Dendritic cell treated with granulocyte-macrophage colony-stimulating factor and Interleukin-4, amounts not matched to agents 40 ng/mL and 50 ng/mL, for 4 days (primary cell): ENCODE measurements around the gene NARS2.

Experiments
- H3K27ac Mint-ChIP-seq: one replicate; pipeline ENCODE4 v1.8.0; 2022; ENCODE audit warnings: mild to moderate bottlenecking, mixed read lengths
- H3K27me3 Mint-ChIP-seq: one replicate; pipeline ENCODE4 v1.8.0; 2022; ENCODE audit warnings: mild to moderate bottlenecking, mixed read lengths
- H3K36me3 Mint-ChIP-seq: one replicate; pipeline ENCODE4 v1.8.0; 2022; ENCODE audit warnings: low read depth, mixed read lengths
- H3K4me1 Mint-ChIP-seq: one replicate; pipeline ENCODE4 v1.8.0; 2022; ENCODE audit warnings: low read depth, mixed read lengths
- H3K4me3 Mint-ChIP-seq: one replicate; pipeline ENCODE4 v1.8.0; 2022; ENCODE audit warnings: mild to moderate bottlenecking, moderate library complexity, mixed read lengths
- H3K9me3 Mint-ChIP-seq: one replicate; pipeline ENCODE4 v1.8.0; 2022; ENCODE audit warnings: mixed read lengths
- intact Hi-C: fragments of 100-400 bp; cut with micrococcal nuclease; formaldehyde crosslinking; loops from one replicate; pipeline ENCODE4 v1.15.0; 2022

NARS2 gene

DNA sequence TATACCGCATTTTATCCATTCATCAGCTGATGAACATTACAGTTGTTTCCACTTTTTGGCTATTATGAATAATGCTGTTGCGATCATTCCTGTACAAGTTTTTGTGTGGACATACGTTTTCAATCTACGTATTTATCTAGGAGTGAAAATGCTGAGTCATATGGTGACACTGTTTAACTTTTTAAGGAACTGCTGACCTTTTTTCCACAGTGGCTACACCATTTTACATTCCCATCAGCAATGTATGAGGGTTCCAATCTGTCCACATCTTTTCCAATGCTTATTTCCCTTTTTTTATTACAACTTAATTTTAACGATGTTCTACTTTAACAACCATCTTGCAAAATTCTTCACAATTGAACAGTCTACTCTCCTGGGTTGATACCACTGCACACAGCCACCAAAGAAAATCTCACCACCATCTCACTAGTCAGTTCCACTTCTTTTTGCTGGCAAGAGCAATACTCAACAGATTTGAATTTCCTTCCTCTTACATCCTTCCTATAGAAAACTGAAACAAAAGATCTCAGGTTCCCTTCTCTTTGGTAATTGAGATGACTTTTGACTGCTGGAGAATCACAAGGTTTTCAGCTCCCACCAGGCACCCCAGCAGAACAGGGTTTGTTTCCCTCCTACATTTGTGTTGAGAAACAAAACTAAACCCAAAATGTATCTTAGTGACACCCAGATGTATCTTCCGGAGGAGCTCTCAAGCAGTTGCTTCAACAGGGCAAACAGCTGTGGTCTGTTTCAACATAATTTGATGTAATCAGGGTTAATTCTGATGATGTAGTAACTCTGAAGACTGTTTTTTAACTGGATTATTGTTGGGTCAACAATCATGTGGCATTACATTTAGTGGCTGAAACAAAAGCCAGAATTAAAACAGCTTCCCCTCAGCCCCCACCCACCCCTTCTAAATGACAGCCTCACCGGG is 150.1 kb downstream of the NARS2 start:
- no peaks in the 10 kb centered on the region for H3K9me3 Mint-ChIP-seq
- peaks cover 80% of the 10 kb centered on the region for H3K4me1 Mint-ChIP-seq
- H3K27me3 Mint-ChIP-seq, result no peaks in the 10 kb centered on the region
- intact Hi-C loops, result no loop called here
- peak overlapping the region; percentile 69 for H3K4me3 Mint-ChIP-seq
- peak overlapping the region; percentile 90 for H3K27ac Mint-ChIP-seq
- no peaks in the 10 kb centered on the region for H3K36me3 Mint-ChIP-seq

DNA sequence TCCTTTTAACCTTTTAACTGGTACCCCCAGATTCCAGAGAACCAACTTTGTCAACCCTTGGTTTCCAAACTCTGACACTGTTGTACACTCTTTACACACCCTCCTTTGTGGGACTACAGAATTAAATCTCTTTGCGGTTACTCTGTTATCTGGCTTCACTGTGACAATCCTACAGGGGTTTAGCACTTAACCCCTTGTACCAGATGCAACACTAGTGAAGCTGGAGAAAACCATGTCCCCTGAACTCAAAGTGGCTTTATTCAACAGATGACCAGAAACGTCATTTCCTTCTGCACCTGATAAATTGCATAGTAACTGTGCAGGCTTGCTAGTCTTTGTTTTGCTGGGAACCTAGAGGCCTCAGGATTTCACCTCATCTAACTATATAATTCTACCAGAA is 151.4 kb downstream of the NARS2 start:
- no peaks in the 10 kb centered on the region for H3K9me3 Mint-ChIP-seq

DNA sequence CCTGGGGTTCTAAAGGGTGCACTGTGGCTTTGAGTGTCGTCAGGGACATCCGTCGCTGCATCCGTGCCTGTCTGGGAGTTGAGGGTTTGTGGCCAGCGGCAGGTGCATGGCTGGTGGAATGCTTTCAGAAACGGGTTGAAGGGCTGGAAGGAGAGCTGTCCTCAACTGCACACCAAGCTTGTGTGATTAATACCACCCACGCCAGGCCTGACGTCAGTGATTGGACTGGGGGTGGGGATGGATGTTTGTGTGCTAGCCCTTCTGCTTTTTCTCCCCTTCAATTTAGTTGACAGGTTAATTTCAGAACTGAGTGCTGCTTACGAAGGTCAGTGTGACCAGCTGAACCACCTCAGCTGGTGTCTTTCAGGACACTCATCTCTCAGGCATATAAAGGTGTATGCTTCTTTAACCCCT is 153.9 kb downstream of the NARS2 start:
- Mint-ChIP-seq H3K27me3 (no peaks in the 10 kb centered on the region), H3K36me3 (peaks cover 14% of the 10 kb centered on the region), H3K27ac (peak overlapping the region; percentile 88)

More for the DNA sequence above, 151.4 kb downstream of the NARS2 start:
- no peaks in the 10 kb centered on the region for H3K36me3 Mint-ChIP-seq
- H3K4me3 Mint-ChIP-seq, result no peak overlapping the region
- peak overlapping the region; percentile 7 for H3K27ac Mint-ChIP-seq
- intact Hi-C loops, result no loop called here
- peaks cover 84% of the 10 kb centered on the region for H3K4me1 Mint-ChIP-seq
- no peaks in the 10 kb centered on the region for H3K27me3 Mint-ChIP-seq

DNA sequence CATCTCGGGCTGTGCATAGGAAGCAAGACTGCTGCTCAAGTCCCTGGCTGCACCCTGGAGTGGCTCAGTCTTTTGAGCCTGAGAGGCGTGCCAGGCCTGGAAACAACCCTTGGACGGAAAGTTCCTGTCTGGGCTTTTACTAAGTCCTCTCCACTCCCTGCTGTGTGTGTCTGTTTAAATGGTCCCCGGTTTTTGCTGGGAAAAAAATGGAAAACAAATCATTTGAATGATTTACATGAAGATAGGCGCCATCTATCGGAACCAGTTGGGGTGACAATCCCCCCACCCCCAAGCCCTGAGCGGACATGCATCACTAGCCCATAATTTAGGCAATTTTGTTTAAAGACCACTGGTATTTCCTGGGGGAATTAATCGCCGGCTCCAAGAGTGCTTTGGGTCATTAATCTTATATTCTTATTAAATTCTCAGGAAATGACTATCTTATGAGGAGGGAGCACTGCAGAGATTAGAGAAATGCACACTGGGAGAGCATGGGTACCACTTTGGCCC is 154.4 kb downstream of the NARS2 start:
- peaks cover 14% of the 10 kb centered on the region for H3K36me3 Mint-ChIP-seq
- H3K27ac Mint-ChIP-seq, result peak overlapping the region; percentile 88
- H3K27me3 Mint-ChIP-seq, result no peaks in the 10 kb centered on the region
- intact Hi-C loops, result no loop called here
- H3K4me1 Mint-ChIP-seq, result peaks cover 73% of the 10 kb centered on the region
- H3K4me3 Mint-ChIP-seq, result peak overlapping the region; percentile 32
- no peaks in the 10 kb centered on the region for H3K9me3 Mint-ChIP-seq

More for the DNA sequence above, 153.9 kb downstream of the NARS2 start:
- peak overlapping the region; percentile 25 for H3K4me3 Mint-ChIP-seq
- H3K4me1 Mint-ChIP-seq, result peaks cover 74% of the 10 kb centered on the region
- intact Hi-C loops, result no loop called here
- H3K9me3 Mint-ChIP-seq, result no peaks in the 10 kb centered on the region

DNA sequence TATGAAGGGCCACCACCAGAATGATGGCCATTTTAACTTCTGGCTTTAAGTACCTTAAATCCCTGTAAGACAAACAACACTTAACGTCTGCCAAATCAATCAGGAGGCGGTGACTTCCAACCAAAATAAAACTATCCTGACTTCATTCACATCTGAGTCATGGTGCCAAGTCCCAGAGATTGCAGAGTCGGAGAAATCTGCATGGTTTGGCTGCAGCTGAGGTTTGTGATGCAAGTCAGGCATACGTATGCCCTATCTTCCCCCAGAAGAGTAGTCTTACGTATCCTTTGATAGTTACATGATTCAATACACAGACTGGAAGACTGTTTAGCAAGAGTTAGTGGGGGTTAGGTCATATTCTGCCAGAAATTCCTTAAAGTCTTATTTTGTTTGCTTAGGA is 155.3 kb downstream of the NARS2 start:
- H3K27me3 Mint-ChIP-seq, result no peaks in the 10 kb centered on the region
- peaks cover 14% of the 10 kb centered on the region for H3K36me3 Mint-ChIP-seq
- no peaks in the 10 kb centered on the region for H3K9me3 Mint-ChIP-seq
- intact Hi-C loops, result loop anchor here (5.0 kb wide), 2 partner anchors 143 to 192 kb away; no protein-coding TSS in a partner anchor
- peak overlapping the region; percentile 20 for H3K4me3 Mint-ChIP-seq
- peaks cover 75% of the 10 kb centered on the region for H3K4me1 Mint-ChIP-seq
- peak overlapping the region; percentile 88 for H3K27ac Mint-ChIP-seq

DNA sequence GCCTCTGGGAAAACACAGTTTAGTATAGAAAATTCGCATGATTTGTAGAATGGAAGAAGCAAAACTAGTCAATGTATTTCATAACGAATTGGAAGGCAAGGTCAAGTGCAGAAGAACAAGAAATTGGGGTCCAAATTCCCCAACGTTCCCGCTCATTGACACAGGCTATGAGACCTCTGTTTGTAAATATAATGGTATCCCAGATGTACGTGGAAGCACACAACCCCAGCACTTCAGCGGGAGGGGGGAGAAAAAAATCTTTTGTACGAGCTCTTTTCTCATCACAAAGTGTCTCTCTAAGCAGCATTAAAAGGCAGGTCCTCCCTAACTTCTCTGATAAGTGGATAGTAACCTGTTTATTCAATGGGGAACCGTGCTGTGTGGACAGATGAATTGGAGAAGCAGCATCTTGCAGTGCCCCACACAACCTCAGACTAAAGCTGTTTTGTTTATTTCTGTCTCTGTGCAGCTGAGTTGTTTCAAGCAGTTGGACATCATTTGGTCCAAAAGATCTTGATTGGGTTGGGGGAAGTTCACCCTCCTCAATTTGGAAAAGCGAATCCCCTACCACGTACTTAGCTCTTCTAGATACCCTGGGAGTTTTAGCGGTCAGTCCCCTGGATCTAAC is 156.0 kb downstream of the NARS2 start:
- Mint-ChIP-seq H3K9me3 (no peaks in the 10 kb centered on the region), H3K4me3 (peak overlapping the region; percentile 78), H3K4me1 (peaks cover 71% of the 10 kb centered on the region), H3K36me3 (peaks cover 16% of the 10 kb centered on the region), H3K27me3 (no peaks in the 10 kb centered on the region), H3K27ac (peak overlapping the region; percentile 88)
- intact Hi-C loops, result loop anchor here (5.0 kb wide), 2 partner anchors 144 to 191 kb away; no protein-coding TSS in a partner anchor

DNA sequence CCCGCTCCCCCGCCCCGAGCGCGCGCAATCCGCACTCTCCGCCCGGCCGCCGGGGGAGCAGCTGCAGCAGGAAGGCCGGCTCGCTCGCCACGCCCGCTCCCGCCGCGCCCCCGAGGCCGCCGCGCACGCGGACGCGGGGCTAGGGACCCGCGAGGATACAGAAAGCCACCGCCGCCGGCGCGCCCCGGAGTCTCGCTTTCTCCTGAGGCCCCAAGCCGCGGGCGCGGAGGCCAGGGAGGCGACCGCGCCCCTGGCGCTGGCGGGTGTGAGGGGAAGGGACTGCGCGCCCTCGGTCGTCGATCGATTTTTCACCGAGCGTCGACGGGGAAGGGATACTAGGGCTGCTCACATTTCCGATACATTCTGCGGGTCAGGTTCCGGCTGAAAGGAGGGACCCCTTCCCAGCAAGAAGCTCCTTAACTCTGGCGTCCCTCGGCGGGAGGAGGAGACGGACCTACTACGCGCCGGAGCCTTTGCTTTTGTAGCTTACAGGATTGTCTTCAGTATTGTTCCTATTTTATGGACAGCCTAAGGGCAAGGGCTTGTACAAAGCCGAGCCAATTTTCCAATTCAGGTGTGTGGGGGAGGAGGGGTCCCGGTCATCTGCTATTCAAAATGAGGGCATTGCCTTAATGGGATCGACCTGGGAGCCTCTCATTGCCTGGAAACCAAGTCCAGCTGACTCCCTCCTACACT is 156.6 kb downstream of the NARS2 start:
- intact Hi-C loops, result loop anchor here (2.0 to 5.0 kb wide), 3 partner anchors 67 to 191 kb away; no protein-coding TSS in a partner anchor
- peak overlapping the region; percentile 88 for H3K27ac Mint-ChIP-seq
- peaks cover 71% of the 10 kb centered on the region for H3K4me1 Mint-ChIP-seq

DNA sequence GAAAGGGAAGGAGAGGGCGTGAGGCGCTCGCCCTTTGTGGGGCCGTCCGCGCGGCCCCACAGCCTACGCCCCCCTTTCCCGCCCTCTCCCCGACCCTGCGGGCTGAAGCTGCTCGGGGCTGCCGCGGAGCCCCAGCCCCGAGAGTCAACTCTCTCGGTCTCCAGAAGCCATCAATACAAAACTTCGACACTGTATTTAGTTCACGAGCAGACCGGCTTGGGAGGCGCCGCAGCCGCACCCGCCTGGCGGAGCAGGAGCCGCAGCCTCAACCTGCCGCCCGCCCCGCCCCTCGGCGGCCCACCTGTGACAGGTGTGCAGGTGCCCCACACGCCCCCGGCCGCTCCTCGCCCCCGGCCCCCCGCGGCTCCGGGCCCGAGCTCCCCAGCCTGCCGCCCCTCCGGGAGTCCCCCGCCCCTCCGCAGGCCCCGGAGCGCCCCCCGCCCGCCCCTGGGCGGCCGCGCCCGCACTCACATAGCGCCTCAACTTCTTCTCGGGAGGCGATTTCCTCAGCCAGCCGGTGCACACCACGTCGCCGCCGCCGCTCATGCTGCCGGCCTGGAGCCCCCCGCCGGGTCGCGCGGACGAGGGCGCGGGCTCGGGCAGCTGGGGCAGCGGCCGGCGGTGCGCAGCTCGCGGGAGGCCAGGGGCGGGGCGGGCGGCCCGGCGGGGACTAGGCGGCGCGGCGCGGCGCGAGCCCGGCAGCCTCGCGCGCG is 157.3 kb downstream of the NARS2 start, which contains the start of gene GAB2:
Gene GAB2 (minus strand): TSS at position 646 of the 713 bp plus-strand sequence. CDS start 100 bp downstream, at position 546.
- Mint-ChIP-seq H3K27me3 (no peaks in the 10 kb centered on the region), H3K36me3 (peaks cover 28% of the 10 kb centered on the region), H3K9me3 (no peaks in the 10 kb centered on the region), H3K4me1 (peaks cover 71% of the 10 kb centered on the region), H3K27ac (peak within 1 kb of the TSS; percentile 97), H3K4me3 (peak within 1 kb of the TSS; percentile 97)
- intact Hi-C loops, result loop anchor here (2.0 to 5.0 kb wide), 3 partner anchors 67 to 190 kb away; no protein-coding TSS in a partner anchor

More for the DNA sequence above, 156.6 kb downstream of the NARS2 start:
- no peaks in the 10 kb centered on the region for H3K27me3 Mint-ChIP-seq
- H3K9me3 Mint-ChIP-seq, result no peaks in the 10 kb centered on the region
- H3K4me3 Mint-ChIP-seq, result peak overlapping the region; percentile 78
- peaks cover 23% of the 10 kb centered on the region for H3K36me3 Mint-ChIP-seq

DNA sequence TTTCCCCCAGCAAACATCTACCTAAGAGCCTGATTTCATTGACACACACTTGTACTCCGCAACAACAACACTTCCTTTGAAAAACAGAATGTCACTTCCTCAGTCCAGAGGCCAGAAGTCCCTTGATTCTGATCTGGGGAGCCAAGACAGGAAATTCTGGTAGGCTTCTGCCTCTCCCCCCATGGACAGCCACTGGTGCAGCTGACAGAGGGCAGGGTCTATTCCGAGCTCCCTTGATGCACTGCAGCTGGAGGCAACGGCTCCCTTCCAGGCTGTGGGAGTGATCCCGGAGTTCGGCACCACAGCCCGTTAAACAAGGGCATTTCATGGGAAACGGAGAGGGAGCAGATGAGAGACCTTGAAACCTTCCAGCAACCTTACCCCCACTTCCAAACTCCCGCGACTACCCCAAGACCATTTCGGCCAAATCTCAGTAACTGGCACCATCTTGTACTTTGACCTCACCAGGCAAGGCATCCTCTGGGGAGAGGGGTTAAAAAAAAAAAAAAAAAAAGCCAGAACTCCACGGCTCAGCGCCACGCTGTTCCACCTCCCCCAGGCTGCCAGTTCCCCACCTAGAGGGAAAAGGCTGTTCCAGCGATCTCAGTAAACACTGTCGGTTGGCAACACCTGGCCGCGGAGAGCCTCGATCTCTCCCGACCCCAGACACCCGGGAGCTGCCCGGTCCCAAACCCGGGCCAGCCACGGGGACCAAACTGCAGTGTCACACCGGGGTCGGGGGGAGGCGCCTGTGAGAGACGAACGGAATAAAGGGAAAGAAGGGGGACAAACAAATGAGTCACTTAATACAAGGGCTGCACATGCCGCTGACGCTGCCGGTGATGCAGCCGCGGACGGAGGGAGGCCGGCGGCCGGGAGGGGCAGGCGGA is 158.1 kb downstream of the NARS2 start:
- Mint-ChIP-seq H3K36me3 (peaks cover 30% of the 10 kb centered on the region), H3K27me3 (no peaks in the 10 kb centered on the region), H3K9me3 (no peaks in the 10 kb centered on the region), H3K27ac (peak overlapping the region; percentile 97), H3K4me1 (peaks cover 66% of the 10 kb centered on the region), H3K4me3 (peak overlapping the region; percentile 97)
- intact Hi-C loops, result loop anchor here (2.0 to 5.0 kb wide), 3 partner anchors 66 to 189 kb away; no protein-coding TSS in a partner anchor

DNA sequence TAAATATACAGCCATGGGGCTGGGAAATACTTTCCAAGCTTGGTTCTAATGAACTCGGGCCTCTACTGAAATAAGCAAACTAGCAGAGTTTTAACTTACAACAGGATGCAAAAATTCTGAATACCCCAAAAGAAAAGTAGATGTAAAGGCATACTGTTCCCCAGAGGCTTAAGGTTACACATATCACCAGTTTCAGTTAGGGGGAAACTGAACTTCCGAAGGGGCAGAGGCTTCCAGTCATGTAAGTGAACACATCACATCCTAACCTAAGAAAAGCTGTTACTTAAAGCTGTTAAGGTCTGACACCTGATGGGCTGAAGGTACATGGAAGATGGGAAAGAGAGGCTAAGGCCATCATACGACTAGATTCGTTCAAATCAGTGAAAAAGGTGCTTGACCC is 159.3 kb downstream of the NARS2 start:
- peaks cover 61% of the 10 kb centered on the region for H3K4me1 Mint-ChIP-seq
- intact Hi-C loops, result loop anchor here (5.0 kb wide), 2 partner anchors 147 to 188 kb away; no protein-coding TSS in a partner anchor
- H3K9me3 Mint-ChIP-seq, result no peaks in the 10 kb centered on the region
- H3K4me3 Mint-ChIP-seq, result peak overlapping the region; percentile 50
- H3K27ac Mint-ChIP-seq, result peak overlapping the region; percentile 97
- peaks cover 36% of the 10 kb centered on the region for H3K36me3 Mint-ChIP-seq
- no peaks in the 10 kb centered on the region for H3K27me3 Mint-ChIP-seq

DNA sequence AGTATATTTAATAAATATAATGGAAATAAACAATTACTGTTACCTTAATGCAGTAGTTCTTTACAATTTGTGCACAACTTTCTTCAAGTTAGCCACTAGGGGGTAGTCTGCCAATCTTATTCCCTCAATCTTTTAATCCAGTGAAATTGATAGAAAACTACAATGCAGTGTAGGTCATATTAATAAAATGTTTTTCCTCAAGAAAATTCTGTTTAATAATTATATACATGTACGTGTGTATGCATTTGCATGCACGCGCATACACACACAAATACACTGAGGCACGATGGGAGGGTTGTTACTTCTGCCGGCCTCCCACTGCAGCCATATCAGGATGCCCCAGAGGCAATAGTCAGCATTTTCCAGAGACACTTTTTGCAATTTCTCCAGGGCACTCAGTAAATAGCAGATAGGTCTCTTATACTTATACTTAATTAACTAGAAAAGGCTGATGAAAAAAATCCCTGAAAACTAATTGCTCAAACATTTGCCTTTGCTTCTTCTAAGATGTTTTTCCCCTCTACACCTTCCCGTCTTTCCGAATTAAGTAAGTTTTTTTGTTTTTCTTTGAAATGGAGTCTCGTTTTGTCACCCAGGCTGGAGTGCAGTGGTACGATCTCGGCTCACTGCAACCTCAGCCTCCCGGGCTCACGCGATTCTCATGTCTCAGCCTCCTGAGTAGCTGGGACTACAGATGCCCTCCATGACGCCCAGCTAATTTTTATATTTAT is 160.2 kb downstream of the NARS2 start:
- H3K36me3 Mint-ChIP-seq, result peaks cover 45% of the 10 kb centered on the region
- H3K4me1 Mint-ChIP-seq, result peaks cover 53% of the 10 kb centered on the region
- H3K27me3 Mint-ChIP-seq, result no peaks in the 10 kb centered on the region
- H3K4me3 Mint-ChIP-seq, result peak overlapping the region; percentile 18
- peak overlapping the region; percentile 97 for H3K27ac Mint-ChIP-seq
- H3K9me3 Mint-ChIP-seq, result no peaks in the 10 kb centered on the region
- intact Hi-C loops, result loop anchor here (5.0 kb wide), 2 partner anchors 148 to 187 kb away; no protein-coding TSS in a partner anchor
